WI38 (cell line): ENCODE data around the gene SPTBN4.

Source experiments
- H3K4me3 ChIP-seq: 2 replicates; pipeline ENCODE4 v1.5.1; 2011; ENCODE audit warnings: low read depth, mild to moderate bottlenecking, control low read depth, low read length
- CTCF ChIP-seq: IDR thresholded peaks from 2 replicates; pipeline ENCODE4 v1.5.1; 2012; ENCODE audit warnings: low read depth, mild to moderate bottlenecking, control low read depth, low read length

Gene SPTBN4

GRCh38 chr19:40523322-40524047 is 56.7 kb downstream of the SPTBN4 start:
- TF ChIP-seq CTCF = peak; percentile 60

GRCh38 chr19:40524133-40524549 is 57.3 kb downstream of the SPTBN4 start:
- H3K4me3 ChIP-seq = no peak overlapping the region
- no peak for TF ChIP-seq CTCF

More at GRCh38 chr19:40523322-40524047, 56.7 kb downstream of the SPTBN4 start:
- no peak overlapping the region for H3K4me3 ChIP-seq

- no peak for TF ChIP-seq CTCF
Measured at GRCh38 chr19:40524655-40525054, 57.9 kb downstream of the SPTBN4 start.

GRCh38 chr19:40525234-40526051 is 58.6 kb downstream of the SPTBN4 start:
- no peak for TF ChIP-seq CTCF
- no peak overlapping the region for H3K4me3 ChIP-seq

More at GRCh38 chr19:40524655-40525054, 57.9 kb downstream of the SPTBN4 start:
- no peak overlapping the region for H3K4me3 ChIP-seq

GRCh38 chr19:40528078-40528477 is 61.3 kb downstream of the SPTBN4 start:
- TF ChIP-seq CTCF = no peak
- no peak overlapping the region for H3K4me3 ChIP-seq

- no peak for TF ChIP-seq CTCF
- H3K4me3 ChIP-seq = no peak overlapping the region
Measured at GRCh38 chr19:40528533-40529092, 61.8 kb downstream of the SPTBN4 start.
